Thyroid gland (tissue), 4 donors: ENCODE data around the gene GALR2. TPM values are rescaled to one million over a fixed set of nuclear protein-coding genes. Genes with fewer than 3 reads are reported as not detected.
A peak's percentile ranks its signal among the peaks of the same experiment; 100 is the strongest.
"Not testable (repeated sequence)": the region's sequence is repeated elsewhere in the genome, so short reads cannot be mapped to it uniquely, and the experiment has no call there.

Source experiments
- DNase-seq, 2 donors: peaks; one replicate each; pipeline ENCODE4 v3.0.0-alpha.2; 2019
- H3K27ac ChIP-seq, 3 donors: fragments of 200-600 bp; sonication (generic); 1 replicate in 2 of 3; 2 replicates in 1 of 3; pipeline ENCODE4 v1.5.1; 2016 to 2019; ENCODE audit warnings: mild to moderate bottlenecking in 1 of 3, moderate library complexity in 1 of 3
- H3K27me3 ChIP-seq: fragments of 200-600 bp; sonication (generic); one replicate; pipeline ENCODE4 v1.5.1; 2019
- H3K36me3 ChIP-seq, 2 donors: fragments of 200-600 bp; sonication (generic); one replicate each; pipeline ENCODE4 v1.5.1; 2016 to 2019
- H3K4me1 ChIP-seq, 2 donors: fragments of 200-600 bp; sonication (generic); one replicate each; pipeline ENCODE4 v1.5.1; 2017 to 2019
- H3K4me3 ChIP-seq, 3 donors: fragments of 200-600 bp; sonication (generic); replicated peaks in 1 of 3; 1 replicate in 2 of 3; 2 replicates in 1 of 3; pipeline ENCODE4 v1.5.1; 2016; ENCODE audit warnings: mild to moderate bottlenecking in 1 of 3
- H3K9me3 ChIP-seq: fragments of 200-600 bp; sonication (generic); one replicate; pipeline ENCODE4 v1.5.1; 2017
- CTCF ChIP-seq, 6 experiments: fragments of 200-600 bp in 3 of 6; fragments of 450-650 bp in 3 of 6; sonication (generic) in 3 of 6; IDR thresholded peaks; one replicate each; pipeline ENCODE4 v1.5.1; 2016 to 2019; ENCODE audit warnings: antibody characterized with exemption in 6 of 6, mild to moderate bottlenecking in 2 of 6, inconsistent platforms in 1 of 6, moderate library complexity in 1 of 6
- POLR2A ChIP-seq, 2 donors: fragments of 450-650 bp; IDR thresholded peaks; one replicate each; pipeline ENCODE4 v1.6.1; 2017; ENCODE audit warnings: antibody characterized with exemption in 2 of 2, mild to moderate bottlenecking in 2 of 2, moderate library complexity in 1 of 2
- WGBS, 2 donors: methylation state at CpG; one replicate each; pipeline ENCODE4 v1.1.5; 2017; 5-methylcytosine and 5-hydroxymethylcytosine counted together
- intact Hi-C: fragments of 100-400 bp; cut with DNase I; formaldehyde crosslinking; loops from one replicate; pipeline ENCODE4 v1.15.1; 2023
- total RNA-seq, 4 donors: library from RNA; depleted of rRNA; stranded (reverse); fragments of >200 nt; gene quantifications; one replicate each; pipeline ENCODE4 v1.2.3, GENCODE V29; 2016

GALR2 gene
- total RNA-seq, 4 donors from 2014 or later: not detected

GRCh38 chr17:76075364-76076145, 974 bp downstream of the GALR2 start:
- 4 to 5% methylated on average over 34 to 46 of the region's 48 CpGs for WGBS, 2 donors
- Histone ChIP-seq H3K4me3 (no peak overlapping the region), H3K4me1 (peaks cover 32 to 59% of the 10 kb centered on the region in 2 donors), H3K36me3 (no peaks in the 10 kb centered on the region), H3K27ac (no peak overlapping the region), H3K9me3 (no peaks in the 10 kb centered on the region), H3K27me3 (peaks cover 26% of the 10 kb centered on the region)
- TF ChIP-seq CTCF (IDR thresholded peaks at IDR 0.05): no peak
- TF ChIP-seq POLR2A (IDR thresholded peaks at IDR 0.05): no peak
- DNase-seq: peak; percentile 30 to 39
- intact Hi-C loops: no loop called here

- DNase-seq: no peak
- Histone ChIP-seq H3K9me3 (no peaks in the 10 kb centered on the region), H3K27me3 (peaks cover 26% of the 10 kb centered on the region), H3K36me3 (no peaks in the 10 kb centered on the region), H3K27ac (no peak overlapping the region), H3K4me3 (no peak overlapping the region), H3K4me1 (peaks cover 28 to 55% of the 10 kb centered on the region in 2 donors)
- WGBS, 2 donors: 6% methylated on average over 28 of the region's 41 CpGs; no CpG with 5 or more reads in 1 of the 2 donors
- intact Hi-C loops: no loop called here
- no peak for TF ChIP-seq CTCF (IDR thresholded peaks at IDR 0.05)
- no peak for TF ChIP-seq POLR2A (IDR thresholded peaks at IDR 0.05)
These were observed 1.7 kb downstream of the GALR2 start for GRCh38 chr17:76076146-76076764.

GRCh38 chr17:76076765-76077583, 2.4 kb downstream of the GALR2 start:
- H3K36me3 ChIP-seq: no peaks in the 10 kb centered on the region
- TF ChIP-seq POLR2A (IDR thresholded peaks at IDR 0.05) (no peak), CTCF (IDR thresholded peaks at IDR 0.05) (no peak)
- intact Hi-C loops: no loop called here
- peaks cover 26% of the 10 kb centered on the region for H3K27me3 ChIP-seq
- peaks cover 23 to 50% of the 10 kb centered on the region in 2 donors for H3K4me1 ChIP-seq
- no peak for DNase-seq
- no peak overlapping the region for H3K4me3 ChIP-seq
- H3K27ac ChIP-seq: no peak overlapping the region
- H3K9me3 ChIP-seq: no peaks in the 10 kb centered on the region
- WGBS, 2 donors: 5 to 17% methylated on average over 6 to 52 of the region's 82 CpGs

- H3K27me3 ChIP-seq: peaks cover 26% of the 10 kb centered on the region
- intact Hi-C loops: no loop called here
- 12 to 19% methylated on average over 12 of the region's 12 CpGs for WGBS, 2 donors
These were observed 3.1 kb downstream of the GALR2 start for GRCh38 chr17:76077584-76078110.

GRCh38 chr17:76078370-76078769, 3.8 kb downstream of the GALR2 start:
- intact Hi-C loops: not testable (repeated sequence)
- H3K27me3 ChIP-seq: peaks cover 26% of the 10 kb centered on the region
- WGBS, 2 donors: 29 to 38% methylated on average over 5 of the region's 5 CpGs

More at GRCh38 chr17:76077584-76078110, 3.1 kb downstream of the GALR2 start:
- Histone ChIP-seq H3K4me1 (peaks cover 22 to 50% of the 10 kb centered on the region in 2 donors), H3K4me3 (no peak overlapping the region), H3K9me3 (no peaks in the 10 kb centered on the region), H3K27ac (no peak overlapping the region), H3K36me3 (no peaks in the 10 kb centered on the region)
- TF ChIP-seq CTCF (IDR thresholded peaks at IDR 0.05) (no peak), POLR2A (IDR thresholded peaks at IDR 0.05) (no peak)
- DNase-seq: peak; percentile 62 to 72

More at GRCh38 chr17:76078370-76078769, 3.8 kb downstream of the GALR2 start:
- not testable (repeated sequence) for H3K4me3 ChIP-seq, DNase-seq, H3K36me3 ChIP-seq, H3K9me3 ChIP-seq, H3K27ac ChIP-seq
- H3K4me1 ChIP-seq: peaks cover 18 to 45% of the 10 kb centered on the region in 2 donors
